ENCODE measurements around the gene ENGASE.

The ENGASE gene

GRCh38 chr17:79133214-79133613 is 58.6 kb downstream of the ENGASE start:
- CTCF ChIA-PET: interaction anchor here (0.7 kb wide), 1 partner anchor 258 kb away, joined by 3 read pairs; no protein-coding TSS in a partner anchor
- no peak for DNase-seq (ENCODE audit: extremely low spot score)
- POLR2A ChIA-PET: no interaction called here
- no peak for TF ChIP-seq TARDBP (IDR thresholded peaks at IDR 0.05)
- TF ChIP-seq FOXM1 (IDR thresholded peaks at IDR 0.05; ENCODE audit: borderline replicate concordance): no peak
- TF ChIP-seq L3MBTL2 (conservative IDR thresholded peaks at IDR 0.05): no peak
- TF ChIP-seq SUZ12 (IDR thresholded peaks at IDR 0.05): no peak
- TF ChIP-seq SP1 (IDR thresholded peaks at IDR 0.05): no peak
- TF ChIP-seq LEF1 (IDR thresholded peaks at IDR 0.05; ENCODE audit: borderline replicate concordance): no peak
- no peak for TF ChIP-seq HDGF (IDR thresholded peaks at IDR 0.05; ENCODE audit: borderline replicate concordance)
- TF ChIP-seq FOXK2 (IDR thresholded peaks at IDR 0.05): no peak
- no peak for TF ChIP-seq FOXA1 (IDR thresholded peaks at IDR 0.05)
- TF ChIP-seq PKNOX1 (IDR thresholded peaks at IDR 0.05): no peak
- no peak for TF ChIP-seq NFRKB (IDR thresholded peaks at IDR 0.05)
- no peak for TF ChIP-seq ZNF384 (IDR thresholded peaks at IDR 0.05)
- TF ChIP-seq CTBP1 (IDR thresholded peaks at IDR 0.05; ENCODE audit: borderline replicate concordance): no peak
- TF ChIP-seq ARNT (IDR thresholded peaks at IDR 0.05): no peak

- TF ChIP-seq TARDBP (IDR thresholded peaks at IDR 0.05) (no peak), NFRKB (IDR thresholded peaks at IDR 0.05) (no peak), LEF1 (IDR thresholded peaks at IDR 0.05; ENCODE audit: borderline replicate concordance) (no peak), SP1 (IDR thresholded peaks at IDR 0.05) (no peak), FOXK2 (IDR thresholded peaks at IDR 0.05) (no peak), ZNF384 (IDR thresholded peaks at IDR 0.05) (no peak), SUZ12 (IDR thresholded peaks at IDR 0.05) (no peak), CTBP1 (IDR thresholded peaks at IDR 0.05; ENCODE audit: borderline replicate concordance) (no peak), PKNOX1 (IDR thresholded peaks at IDR 0.05) (no peak), ELF4 (IDR thresholded peaks at IDR 0.05) (no peak)
- no peak for DNase-seq (ENCODE audit: extremely low spot score)
- CTCF ChIA-PET: no interaction called here
- POLR2A ChIA-PET: no interaction called here
Observed at GRCh38 chr17:79133985-79134384, 59.4 kb downstream of the ENGASE start.

- DNase-seq (ENCODE audit: extremely low spot score): no peak
- TF ChIP-seq FOXM1 (IDR thresholded peaks at IDR 0.05; ENCODE audit: borderline replicate concordance) (no peak), ZNF384 (IDR thresholded peaks at IDR 0.05) (no peak), L3MBTL2 (conservative IDR thresholded peaks at IDR 0.05) (no peak), PKNOX1 (IDR thresholded peaks at IDR 0.05) (no peak), TARDBP (IDR thresholded peaks at IDR 0.05) (no peak), SP1 (IDR thresholded peaks at IDR 0.05) (no peak), LEF1 (IDR thresholded peaks at IDR 0.05; ENCODE audit: borderline replicate concordance) (no peak), HDGF (IDR thresholded peaks at IDR 0.05; ENCODE audit: borderline replicate concordance) (no peak), BHLHE40 (IDR thresholded peaks at IDR 0.05; ENCODE audit: borderline replicate concordance) (no peak), FOXA1 (IDR thresholded peaks at IDR 0.05) (no peak), FOXK2 (IDR thresholded peaks at IDR 0.05) (no peak), ELF4 (IDR thresholded peaks at IDR 0.05) (no peak), SUZ12 (IDR thresholded peaks at IDR 0.05) (no peak), ARNT (IDR thresholded peaks at IDR 0.05) (no peak), CTBP1 (IDR thresholded peaks at IDR 0.05; ENCODE audit: borderline replicate concordance) (no peak)
- ChIA-PET CTCF (no interaction called here), POLR2A (no interaction called here)
Observed at GRCh38 chr17:79135011-79135410, 60.4 kb downstream of the ENGASE start.

GRCh38 chr17:79135628-79136405 is 61.2 kb downstream of the ENGASE start:
- CTCF ChIA-PET: no interaction called here
- POLR2A ChIA-PET: interaction anchor here (1.0 kb wide), 1 partner anchor 51 kb away, joined by 3 read pairs; no protein-coding TSS in a partner anchor
- no peak for TF ChIP-seq NFRKB (IDR thresholded peaks at IDR 0.05)
- TF ChIP-seq ELF4 (IDR thresholded peaks at IDR 0.05): no peak
- no peak for DNase-seq (ENCODE audit: extremely low spot score)
